ENCODE data around the gene UGDH.

The UGDH gene

DNA sequence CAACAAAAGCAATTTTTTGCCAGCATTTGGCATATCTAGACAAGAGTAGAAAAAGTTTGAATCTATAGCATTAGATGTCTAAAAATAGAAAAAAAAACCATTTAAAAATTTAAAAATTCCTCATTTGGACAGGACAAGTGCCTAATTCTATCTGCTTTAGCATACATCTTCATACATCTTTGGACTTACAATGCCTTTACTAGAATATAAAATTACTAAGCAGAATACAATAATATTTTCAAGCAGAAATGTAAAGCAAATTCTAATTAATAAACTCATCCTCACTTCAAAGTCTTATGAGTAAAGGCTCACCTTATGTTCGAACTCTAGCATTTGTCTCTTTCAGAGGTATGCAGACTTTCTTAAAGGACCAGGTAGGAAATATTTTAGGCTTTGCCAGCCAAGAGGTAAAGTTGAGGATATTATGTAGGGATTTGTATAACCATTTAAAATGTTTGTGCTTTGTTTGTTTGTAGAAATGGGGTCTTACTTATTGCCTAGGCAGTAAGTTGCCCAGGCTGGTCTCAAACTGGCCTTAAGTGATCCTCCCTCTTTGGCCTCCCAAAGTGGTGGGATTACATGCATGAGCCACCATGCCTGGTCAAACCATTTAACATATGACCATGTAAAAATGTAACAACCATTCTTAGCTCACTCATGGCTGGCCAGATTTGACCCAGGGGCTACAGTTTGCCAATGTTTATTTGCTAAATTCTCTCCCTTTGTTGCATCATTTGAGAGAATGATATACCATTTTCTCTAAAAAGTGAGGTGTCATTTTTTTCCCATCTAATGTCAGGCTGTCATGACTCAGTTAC lies 29.1 kb downstream of the UGDH start:
- Histone ChIP-seq H3K9ac (ENCODE audit: low read length in 5 of 5) (no peak overlapping the region), H3K4me3 (ENCODE audit: low read depth in 1 of 5, low read length in 5 of 5) (no peak overlapping the region), H3K27me3 (ENCODE audit: control insufficient read depth in 5 of 5, insufficient read depth in 4 of 5, low read length in 5 of 5) (no peaks in the 10 kb centered on the region), H3K36me3 (ENCODE audit: control insufficient read depth in 5 of 5, insufficient read depth in 5 of 5, low read length in 5 of 5) (peaks cover 9 to 22% (median 16%) of the 10 kb centered on the region in 5 donors), H3K4me1 (ENCODE audit: control insufficient read depth in 5 of 5, insufficient read depth in 5 of 5, low read length in 5 of 5) (peaks cover 0 to 24% (median 6%) of the 10 kb centered on the region in 5 donors), H3K27ac (ENCODE audit: low read depth, low read length) (no peak overlapping the region), H3K9me3 (ENCODE audit: control insufficient read depth in 5 of 5, low read length in 5 of 5) (no peaks in the 10 kb centered on the region)

DNA sequence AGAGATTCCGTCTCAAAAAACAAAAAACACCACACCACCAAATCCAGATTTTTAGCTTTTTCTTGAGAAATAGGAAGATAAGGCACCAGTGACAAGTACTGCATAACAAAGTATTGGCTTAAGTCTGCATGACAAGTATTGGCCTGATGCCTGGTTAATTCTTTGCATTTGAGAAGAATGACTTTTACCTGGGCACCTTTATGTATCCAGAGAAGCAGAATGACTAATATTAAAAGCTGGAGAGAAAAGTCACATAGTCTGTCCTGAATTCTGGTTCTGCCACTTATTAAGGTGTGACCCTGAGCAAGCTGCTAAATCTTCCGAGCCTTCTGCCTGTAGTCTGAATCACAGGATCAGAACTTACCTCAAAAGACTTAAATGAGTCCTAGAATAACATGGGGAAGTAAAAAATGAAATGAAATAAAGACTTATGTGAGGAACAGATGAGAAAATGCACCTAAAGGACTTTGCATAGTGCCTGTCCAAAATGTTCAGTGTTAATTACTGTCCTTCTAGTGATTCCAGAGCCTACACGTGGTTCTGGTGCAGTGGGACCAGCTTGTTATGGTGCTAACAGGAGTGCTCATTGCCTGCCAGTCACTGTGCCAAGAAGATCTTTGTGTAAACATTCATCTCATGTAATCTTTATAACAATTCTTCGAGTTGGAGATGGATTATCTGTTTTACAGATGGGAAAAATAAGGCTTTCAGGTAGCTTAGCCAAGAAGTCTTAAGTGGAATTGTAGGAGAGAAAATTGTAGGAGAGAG lies 31.6 kb downstream of the UGDH start:
- no peak overlapping the region for H3K27ac ChIP-seq (ENCODE audit: low read depth, low read length)
- peaks cover 0 to 13% (median 0%) of the 10 kb centered on the region in 5 donors for H3K4me1 ChIP-seq (ENCODE audit: control insufficient read depth in 5 of 5, insufficient read depth in 5 of 5, low read length in 5 of 5)
- H3K27me3 ChIP-seq (ENCODE audit: control insufficient read depth in 5 of 5, insufficient read depth in 4 of 5, low read length in 5 of 5): no peaks in the 10 kb centered on the region
- no peaks in the 10 kb centered on the region for H3K9me3 ChIP-seq (ENCODE audit: control insufficient read depth in 5 of 5, low read length in 5 of 5)
- H3K4me3 ChIP-seq (ENCODE audit: low read depth in 1 of 5, low read length in 5 of 5): peak overlapping the region in 1 of 5 donors; percentile 4
- H3K36me3 ChIP-seq (ENCODE audit: control insufficient read depth in 5 of 5, insufficient read depth in 5 of 5, low read length in 5 of 5): peaks cover 3 to 13% (median 9%) of the 10 kb centered on the region in 5 donors
- peak overlapping the region in 1 of 5 donors; percentile 27 for H3K9ac ChIP-seq (ENCODE audit: low read length in 5 of 5)

DNA sequence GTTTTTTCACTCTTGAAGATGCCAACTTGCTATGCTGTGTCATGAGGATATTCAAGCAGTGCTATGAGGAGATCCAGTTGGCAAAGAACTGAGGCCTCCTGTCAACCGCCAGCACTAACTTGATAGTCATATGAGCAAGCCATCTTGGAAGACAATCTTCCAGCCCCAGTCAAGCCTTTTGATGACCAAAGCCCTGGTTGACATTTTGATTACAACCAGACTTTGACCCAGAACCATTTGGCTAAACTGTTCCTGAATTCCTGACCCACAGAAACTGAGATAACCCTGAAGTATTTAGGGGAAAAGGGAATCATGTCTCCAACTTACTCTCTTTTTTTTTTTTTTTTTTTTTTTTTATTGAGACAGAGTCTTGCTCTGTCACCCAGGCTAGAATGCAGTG lies 32.9 kb downstream of the UGDH start:
- peaks cover 3 to 11% (median 8%) of the 10 kb centered on the region in 5 donors for H3K36me3 ChIP-seq (ENCODE audit: control insufficient read depth in 5 of 5, insufficient read depth in 5 of 5, low read length in 5 of 5)
- peaks cover 0 to 13% (median 0%) of the 10 kb centered on the region in 5 donors for H3K4me1 ChIP-seq (ENCODE audit: control insufficient read depth in 5 of 5, insufficient read depth in 5 of 5, low read length in 5 of 5)
- no peak overlapping the region for H3K27ac ChIP-seq (ENCODE audit: low read depth, low read length)
- no peak overlapping the region for H3K9ac ChIP-seq (ENCODE audit: low read length in 5 of 5)
- no peak overlapping the region for H3K4me3 ChIP-seq (ENCODE audit: low read depth in 1 of 5, low read length in 5 of 5)
- no peaks in the 10 kb centered on the region for H3K27me3 ChIP-seq (ENCODE audit: control insufficient read depth in 5 of 5, insufficient read depth in 4 of 5, low read length in 5 of 5)
- no peaks in the 10 kb centered on the region for H3K9me3 ChIP-seq (ENCODE audit: control insufficient read depth in 5 of 5, low read length in 5 of 5)

GRCh38 chr4:39490322-39490721 lies 36.9 kb downstream of the UGDH start:
- Histone ChIP-seq H3K4me3 (ENCODE audit: low read depth in 1 of 5, low read length in 5 of 5) (no peak overlapping the region), H3K27me3 (ENCODE audit: control insufficient read depth in 5 of 5, insufficient read depth in 4 of 5, low read length in 5 of 5) (no peaks in the 10 kb centered on the region), H3K9ac (ENCODE audit: low read length in 5 of 5) (no peak overlapping the region), H3K4me1 (ENCODE audit: control insufficient read depth in 5 of 5, insufficient read depth in 5 of 5, low read length in 5 of 5) (peaks cover 0 to 7% (median 0%) of the 10 kb centered on the region in 5 donors), H3K9me3 (ENCODE audit: control insufficient read depth in 5 of 5, low read length in 5 of 5) (peaks cover 0 to under 1% (median 0%) of the 10 kb centered on the region in 5 donors), H3K36me3 (ENCODE audit: control insufficient read depth in 5 of 5, insufficient read depth in 5 of 5, low read length in 5 of 5) (no peaks in the 10 kb centered on the region), H3K27ac (ENCODE audit: low read depth, low read length) (no peak overlapping the region)

- H3K4me1 ChIP-seq (ENCODE audit: control insufficient read depth in 5 of 5, insufficient read depth in 5 of 5, low read length in 5 of 5): no peaks in the 10 kb centered on the region
- H3K27me3 ChIP-seq (ENCODE audit: control insufficient read depth in 5 of 5, insufficient read depth in 4 of 5, low read length in 5 of 5): no peaks in the 10 kb centered on the region
- no peak overlapping the region for H3K27ac ChIP-seq (ENCODE audit: low read depth, low read length)
- H3K9me3 ChIP-seq (ENCODE audit: control insufficient read depth in 5 of 5, low read length in 5 of 5): peaks cover 0 to 3% (median 0%) of the 10 kb centered on the region in 5 donors
- no peak overlapping the region for H3K9ac ChIP-seq (ENCODE audit: low read length in 5 of 5)
- H3K36me3 ChIP-seq (ENCODE audit: control insufficient read depth in 5 of 5, insufficient read depth in 5 of 5, low read length in 5 of 5): no peaks in the 10 kb centered on the region
- H3K4me3 ChIP-seq (ENCODE audit: low read depth in 1 of 5, low read length in 5 of 5): no peak overlapping the region
Observed at GRCh38 chr4:39486221-39486804, 40.9 kb downstream of the UGDH start.

- Histone ChIP-seq H3K4me3 (ENCODE audit: low read depth in 1 of 5, low read length in 5 of 5) (no peak overlapping the region), H3K9ac (ENCODE audit: low read length in 5 of 5) (no peak overlapping the region), H3K27ac (ENCODE audit: low read depth, low read length) (no peak overlapping the region), H3K4me1 (ENCODE audit: control insufficient read depth in 5 of 5, insufficient read depth in 5 of 5, low read length in 5 of 5) (no peaks in the 10 kb centered on the region), H3K9me3 (ENCODE audit: control insufficient read depth in 5 of 5, low read length in 5 of 5) (peaks cover 0 to 3% (median 0%) of the 10 kb centered on the region in 5 donors), H3K27me3 (ENCODE audit: control insufficient read depth in 5 of 5, insufficient read depth in 4 of 5, low read length in 5 of 5) (no peaks in the 10 kb centered on the region), H3K36me3 (ENCODE audit: control insufficient read depth in 5 of 5, insufficient read depth in 5 of 5, low read length in 5 of 5) (no peaks in the 10 kb centered on the region)
Observed at GRCh38 chr4:39484582-39485272, 42.5 kb downstream of the UGDH start.

GRCh38 chr4:39480902-39481695 lies 46.1 kb downstream of the UGDH start:
- no peaks in the 10 kb centered on the region for H3K27me3 ChIP-seq (ENCODE audit: control insufficient read depth in 5 of 5, insufficient read depth in 4 of 5, low read length in 5 of 5)
- no peak overlapping the region for H3K4me3 ChIP-seq (ENCODE audit: low read depth in 1 of 5, low read length in 5 of 5)
- no peak overlapping the region for H3K27ac ChIP-seq (ENCODE audit: low read depth, low read length)
- H3K9me3 ChIP-seq (ENCODE audit: control insufficient read depth in 5 of 5, low read length in 5 of 5): peaks cover 0 to 3% (median 0%) of the 10 kb centered on the region in 5 donors
- H3K36me3 ChIP-seq (ENCODE audit: control insufficient read depth in 5 of 5, insufficient read depth in 5 of 5, low read length in 5 of 5): peaks cover 3 to 15% (median 8%) of the 10 kb centered on the region in 5 donors
- no peak overlapping the region for H3K9ac ChIP-seq (ENCODE audit: low read length in 5 of 5)
- no peaks in the 10 kb centered on the region for H3K4me1 ChIP-seq (ENCODE audit: control insufficient read depth in 5 of 5, insufficient read depth in 5 of 5, low read length in 5 of 5)

GRCh38 chr4:39480251-39480650 lies 47.0 kb downstream of the UGDH start:
- H3K4me1 ChIP-seq (ENCODE audit: control insufficient read depth in 5 of 5, insufficient read depth in 5 of 5, low read length in 5 of 5): no peaks in the 10 kb centered on the region
- H3K9ac ChIP-seq (ENCODE audit: low read length in 5 of 5): no peak overlapping the region
- no peaks in the 10 kb centered on the region for H3K27me3 ChIP-seq (ENCODE audit: control insufficient read depth in 5 of 5, insufficient read depth in 4 of 5, low read length in 5 of 5)
- H3K36me3 ChIP-seq (ENCODE audit: control insufficient read depth in 5 of 5, insufficient read depth in 5 of 5, low read length in 5 of 5): peaks cover 3 to 17% (median 9%) of the 10 kb centered on the region in 5 donors
- no peak overlapping the region for H3K27ac ChIP-seq (ENCODE audit: low read depth, low read length)
- H3K4me3 ChIP-seq (ENCODE audit: low read depth in 1 of 5, low read length in 5 of 5): no peak overlapping the region
- H3K9me3 ChIP-seq (ENCODE audit: control insufficient read depth in 5 of 5, low read length in 5 of 5): peaks cover 0 to 2% (median 0%) of the 10 kb centered on the region in 5 donors
